HG03095 (cell line): ENCODE measurements around the gene VN1R2.
"Not testable (repeated sequence)": the region's sequence is repeated elsewhere in the genome, so short reads cannot be mapped to it uniquely, and the experiment has no call there.

Source experiments
- ATAC-seq: cut with Tn5 transposase; IDR thresholded peaks from one replicate; pipeline ENCODE4 v1.9.1; 2021; ENCODE audit warnings: moderate library complexity; ENCODE audit not compliant: unreplicated experiment

The VN1R2 gene, protein sequence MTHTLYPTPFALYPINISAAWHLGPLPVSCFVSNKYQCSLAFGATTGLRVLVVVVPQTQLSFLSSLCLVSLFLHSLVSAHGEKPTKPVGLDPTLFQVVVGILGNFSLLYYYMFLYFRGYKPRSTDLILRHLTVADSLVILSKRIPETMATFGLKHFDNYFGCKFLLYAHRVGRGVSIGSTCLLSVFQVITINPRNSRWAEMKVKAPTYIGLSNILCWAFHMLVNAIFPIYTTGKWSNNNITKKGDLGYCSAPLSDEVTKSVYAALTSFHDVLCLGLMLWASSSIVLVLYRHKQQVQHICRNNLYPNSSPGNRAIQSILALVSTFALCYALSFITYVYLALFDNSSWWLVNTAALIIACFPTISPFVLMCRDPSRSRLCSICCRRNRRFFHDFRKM

DNA sequence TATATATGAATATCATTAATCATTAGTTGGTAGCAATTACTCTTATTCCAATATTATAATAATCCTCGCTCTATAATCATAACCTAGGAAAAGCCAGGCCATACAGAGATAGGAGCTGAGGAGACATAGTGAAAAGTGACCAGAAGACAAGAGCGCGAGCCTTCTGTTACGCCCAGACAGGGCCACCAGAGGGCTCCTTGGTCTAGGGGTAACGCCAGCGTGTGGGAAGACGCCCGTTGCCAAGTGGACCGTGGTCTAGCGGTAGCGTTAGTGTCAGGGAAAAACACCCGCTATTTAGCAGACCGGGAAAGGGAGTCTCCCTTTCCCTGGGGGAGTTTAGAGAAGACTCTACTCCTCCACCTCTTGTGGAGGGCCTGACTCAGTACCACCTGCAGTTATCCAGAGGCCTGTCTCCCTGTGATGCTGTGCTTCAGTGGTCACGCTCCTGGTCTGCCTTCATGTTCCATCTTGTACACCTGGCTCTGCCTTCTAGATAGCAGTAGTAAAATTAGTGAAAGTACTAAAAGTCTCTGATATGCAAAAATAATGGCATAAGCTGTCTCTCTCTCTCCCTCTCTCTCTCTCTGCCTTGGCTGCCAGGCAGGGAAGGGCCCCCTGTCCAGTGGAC lies at the start of gene VN1R2:
Gene VN1R2, plus strand, starts transcription at position 578 of the 628 bp plus-strand sequence. CDS start 84 bp downstream, outside the sequence.
- not testable (repeated sequence) for ATAC-seq

DNA sequence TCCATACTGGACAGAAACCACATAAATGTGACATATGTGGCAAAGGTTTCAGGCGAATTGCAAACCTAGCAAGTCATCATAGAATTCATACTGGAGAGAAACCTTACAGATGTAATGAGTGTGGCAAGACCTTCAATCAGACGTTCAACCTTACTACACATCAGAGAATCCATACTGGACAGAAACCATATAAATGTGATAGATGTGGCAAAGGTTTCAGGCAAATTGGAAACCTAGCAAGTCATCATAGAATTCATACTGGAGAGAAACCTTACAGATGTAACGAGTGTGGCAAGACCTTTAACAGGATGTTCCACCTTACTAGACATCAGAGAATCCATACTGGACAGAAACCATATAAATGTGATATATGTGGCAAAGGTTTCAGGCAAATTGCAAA lies 46.5 kb upstream of the VN1R2 start:
- not testable (repeated sequence) for ATAC-seq

DNA sequence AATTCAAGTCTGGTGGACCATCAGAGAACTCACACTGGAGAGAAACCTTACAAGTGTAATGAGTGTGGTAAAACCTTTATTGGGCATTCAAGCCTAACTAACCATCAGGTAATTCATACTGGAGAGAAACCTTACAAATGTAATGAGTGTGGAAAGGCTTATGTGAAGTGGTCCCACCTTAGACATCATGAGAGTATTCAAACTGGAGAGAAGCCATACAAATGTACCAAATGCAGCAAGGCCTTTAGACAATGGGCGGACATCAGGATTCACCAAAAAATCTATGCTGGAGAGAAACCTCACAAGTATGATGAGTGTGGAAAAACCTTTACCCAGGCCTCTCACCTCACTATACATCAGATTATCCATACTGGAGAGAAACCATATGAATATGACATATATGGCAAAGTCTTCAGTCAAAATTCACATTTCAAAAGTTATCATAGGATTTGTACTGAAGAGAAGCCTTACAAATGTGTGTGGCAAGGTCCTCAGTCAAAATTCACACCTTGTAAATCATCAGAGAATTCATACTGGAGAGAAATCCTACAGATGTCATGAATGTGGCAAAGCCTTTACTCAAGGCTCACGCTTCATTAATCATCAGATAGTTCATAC lies 45.3 kb upstream of the VN1R2 start:
- ATAC-seq, result no peak

DNA sequence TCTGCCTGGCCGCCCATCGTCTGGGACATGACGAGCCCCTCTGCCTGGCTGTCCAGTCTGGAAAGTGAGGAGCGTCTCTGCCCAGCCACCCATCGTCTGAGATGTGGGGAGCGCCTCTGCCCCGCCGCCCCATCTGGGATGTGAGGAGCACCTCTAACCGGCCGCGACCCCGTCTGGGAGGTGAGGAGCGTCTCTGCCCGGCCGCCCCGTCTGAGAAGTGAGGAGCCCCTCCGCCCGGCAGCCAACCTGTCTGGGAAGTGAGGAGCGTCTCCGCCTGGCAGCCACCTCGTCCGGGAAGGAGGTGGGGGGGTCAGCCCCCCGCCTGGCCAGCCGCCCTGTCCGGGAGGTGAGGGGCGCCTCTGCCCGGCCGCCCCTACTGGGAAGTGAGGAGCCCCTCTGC lies 35.4 kb upstream of the VN1R2 start:
- not testable (repeated sequence) for ATAC-seq

DNA sequence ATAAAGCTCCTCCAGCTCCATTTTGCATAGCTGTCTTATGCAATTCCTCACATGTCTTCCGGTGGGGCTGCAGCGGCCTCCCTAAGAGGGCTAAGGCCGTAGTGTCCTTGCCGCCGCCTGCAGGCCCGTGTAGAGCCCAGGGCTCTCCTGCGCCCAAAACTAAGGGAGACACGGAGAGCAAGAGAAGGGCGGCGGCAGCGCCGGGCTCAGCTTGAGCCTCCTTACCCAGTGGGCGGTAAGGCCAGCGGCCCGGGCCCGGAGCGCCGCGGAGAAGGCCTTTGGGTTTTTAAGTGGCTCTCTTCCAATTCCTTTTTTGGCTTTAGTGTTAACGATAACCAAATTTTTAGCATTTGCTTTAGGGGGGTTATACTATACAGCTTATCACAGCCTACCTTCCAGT lies 33.5 kb upstream of the VN1R2 start:
- no peak for ATAC-seq

DNA sequence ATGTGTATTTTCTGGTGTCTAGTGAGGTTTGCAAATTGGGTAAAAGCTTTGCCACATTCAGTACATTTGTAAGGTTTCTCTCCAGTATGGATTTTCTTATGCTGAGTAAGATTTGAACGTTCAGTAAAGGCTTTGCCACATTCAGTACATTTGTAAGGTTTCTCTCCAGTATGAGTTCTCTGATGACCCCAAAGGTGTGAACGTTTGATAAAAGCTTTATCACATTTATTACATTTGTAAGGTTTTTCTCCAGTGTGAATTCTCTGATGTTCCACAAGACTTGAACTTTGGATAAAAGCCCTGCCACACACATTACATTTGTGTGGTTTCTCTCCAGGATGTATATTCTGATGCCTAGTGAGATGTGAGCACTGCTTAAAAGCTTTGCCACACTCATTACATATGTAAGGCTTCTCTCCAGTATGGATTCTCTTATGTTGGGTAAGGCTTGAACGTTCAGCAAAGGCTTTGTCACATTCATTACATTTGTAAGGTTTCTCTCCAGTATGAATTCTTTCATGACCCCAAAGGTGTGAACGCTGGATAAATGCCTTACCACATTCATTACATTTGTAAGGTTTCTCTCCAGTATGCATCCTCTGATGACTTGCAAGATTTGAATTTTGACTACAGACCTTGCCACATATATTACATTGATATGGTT lies 20.8 kb upstream of the VN1R2 start:
- ATAC-seq, result no peak

DNA sequence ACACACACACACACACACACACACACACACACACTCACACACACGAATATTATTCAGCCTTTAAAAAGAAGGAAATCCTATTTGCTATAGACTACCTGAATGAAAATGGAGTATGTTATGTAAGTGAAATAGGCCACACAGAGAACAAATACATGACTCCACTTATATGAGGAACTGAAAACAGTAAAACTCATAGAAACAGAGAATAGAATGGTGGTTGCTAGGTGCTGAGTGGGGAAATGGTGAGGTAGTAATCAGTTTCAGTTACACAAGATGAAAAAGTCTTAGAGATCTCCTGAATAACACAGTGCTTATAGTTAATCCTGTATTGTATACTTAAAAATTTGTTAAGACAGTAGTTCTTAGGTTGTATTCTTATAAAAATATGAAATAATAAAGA lies 11.6 kb upstream of the VN1R2 start:
- ATAC-seq, result no peak

DNA sequence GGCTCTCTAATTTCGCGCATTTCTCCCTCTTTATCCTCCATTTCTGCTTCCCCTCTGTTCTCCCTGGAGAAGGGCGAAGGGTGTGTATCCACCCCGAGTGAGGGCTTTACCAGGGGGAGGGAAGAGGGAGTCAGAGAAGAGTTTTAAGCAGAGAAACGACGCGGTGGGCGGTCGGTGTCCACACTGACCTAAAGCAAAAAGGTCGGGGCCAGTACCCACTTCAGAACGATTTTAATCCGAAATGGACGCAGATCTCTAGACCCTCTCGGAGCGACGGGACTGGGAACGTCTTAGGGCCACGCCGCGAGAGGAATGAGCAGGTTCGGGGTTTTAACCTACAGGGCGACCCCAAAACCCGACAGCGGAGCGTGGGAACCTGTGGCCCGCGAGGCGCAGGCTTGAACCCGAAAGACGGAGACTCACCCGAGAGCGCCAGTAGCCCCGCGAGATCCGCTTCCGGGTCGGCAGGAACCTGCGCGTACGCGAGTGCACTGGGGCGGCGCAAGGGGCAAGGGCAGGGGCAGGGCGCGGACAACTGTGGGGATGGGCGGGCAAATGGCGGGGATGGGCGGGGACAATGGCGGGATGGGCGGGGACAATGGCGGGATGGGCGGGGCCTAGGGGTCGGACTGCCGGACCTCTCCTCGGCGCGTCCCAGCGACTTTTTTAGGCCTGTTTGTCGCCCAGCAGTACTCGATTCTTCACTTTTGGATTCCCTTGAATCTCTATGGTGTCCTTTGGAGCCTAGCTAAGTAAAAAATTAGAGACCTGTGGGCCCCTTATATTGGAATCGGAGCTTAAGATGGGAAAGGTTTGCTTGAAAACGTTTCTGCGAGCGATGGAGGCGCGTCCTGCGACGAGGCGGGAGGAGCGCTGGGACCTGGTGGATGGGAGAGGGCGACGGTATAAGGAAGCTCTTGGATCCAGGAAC lies 3.4 kb upstream of the VN1R2 start, which contains the start of gene ZNF677:
Gene ZNF677, minus strand, starts transcription at position 463 of the 931 bp plus-strand sequence. CDS start 3,323 bp downstream, outside the sequence.
- no peak for ATAC-seq

DNA sequence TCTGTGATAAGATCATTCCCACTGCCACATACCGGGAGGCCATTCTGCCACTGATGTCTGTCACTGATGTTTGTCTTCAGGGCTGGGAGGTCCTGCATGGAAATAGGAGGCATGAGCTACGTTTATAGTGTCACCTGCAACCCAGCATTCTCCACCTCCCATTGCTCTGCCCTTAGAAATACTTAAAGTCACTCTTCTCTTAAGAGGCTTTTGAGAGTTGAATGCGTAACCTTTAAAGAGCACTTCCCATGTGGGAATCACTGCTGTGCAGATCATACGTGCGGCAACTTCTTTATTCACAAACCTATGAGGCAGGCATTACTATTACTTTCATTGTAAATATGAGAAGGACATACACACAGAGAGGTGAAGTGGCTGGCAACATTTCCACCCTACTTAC lies 9.5 kb downstream of the VN1R2 start, which contains the start of gene VN1R4:
Gene VN1R4, minus strand, starts transcription at position 101 of the 400 bp plus-strand sequence. Its CDS starts 58 bp downstream, at position 43.
- not testable (repeated sequence) for ATAC-seq

DNA sequence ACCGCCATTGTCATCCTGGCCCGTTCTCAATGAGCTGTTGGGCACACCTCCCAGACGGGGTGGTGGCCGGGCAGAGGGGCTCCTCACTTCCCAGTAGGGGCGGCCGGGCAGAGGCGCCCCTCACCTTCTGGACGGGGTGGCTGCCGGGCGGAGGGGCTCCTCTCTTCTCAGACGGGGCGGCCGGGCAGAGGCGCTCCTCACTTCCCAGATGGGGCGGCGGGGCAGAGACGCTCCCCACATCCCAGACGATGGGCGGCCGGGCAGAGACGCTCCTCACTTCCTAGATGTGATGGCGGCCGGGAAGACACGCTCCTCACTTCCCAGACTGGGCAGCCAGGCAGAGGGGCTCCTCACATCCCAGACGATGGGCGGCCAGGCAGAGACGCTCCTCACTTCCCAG lies 11.8 kb downstream of the VN1R2 start:
- not testable (repeated sequence) for ATAC-seq

DNA sequence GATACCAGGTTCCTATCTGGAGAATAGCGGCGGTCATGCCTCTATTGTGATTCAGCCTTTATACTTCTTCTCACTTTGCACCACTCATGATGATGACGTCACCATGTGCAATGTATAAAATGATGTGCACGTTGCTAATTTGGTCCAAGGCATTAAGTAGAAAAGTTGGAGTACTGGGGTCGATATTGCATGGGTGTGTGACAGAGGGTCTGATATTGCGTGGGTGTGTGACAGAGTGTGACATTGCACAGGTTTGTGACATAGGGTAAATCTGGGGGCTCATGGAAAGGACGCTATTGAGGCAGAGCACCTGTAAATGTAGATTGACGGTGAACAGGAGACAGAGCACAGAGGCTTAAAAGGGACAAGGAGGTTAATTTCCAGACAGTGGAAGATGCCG lies 14.0 kb downstream of the VN1R2 start:
- ATAC-seq, result no peak

DNA sequence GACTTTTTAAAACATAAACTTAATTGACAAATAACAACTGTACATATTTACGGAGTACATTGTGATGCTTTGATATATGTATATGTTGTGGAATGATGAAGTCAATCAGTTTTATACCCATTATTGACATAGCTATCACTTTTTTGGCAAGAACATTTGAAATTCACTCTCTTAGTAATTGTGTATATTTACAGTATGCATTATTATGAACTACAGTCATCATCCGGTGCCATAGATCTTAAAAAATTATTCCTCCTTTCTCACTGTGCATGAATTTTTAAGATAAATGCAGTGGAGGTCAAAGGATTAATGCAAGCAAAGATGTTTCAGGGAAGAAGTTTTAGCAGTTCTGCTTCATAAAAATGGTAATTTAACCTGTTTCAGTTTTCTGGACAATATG lies 17.4 kb downstream of the VN1R2 start:
- no peak for ATAC-seq

DNA sequence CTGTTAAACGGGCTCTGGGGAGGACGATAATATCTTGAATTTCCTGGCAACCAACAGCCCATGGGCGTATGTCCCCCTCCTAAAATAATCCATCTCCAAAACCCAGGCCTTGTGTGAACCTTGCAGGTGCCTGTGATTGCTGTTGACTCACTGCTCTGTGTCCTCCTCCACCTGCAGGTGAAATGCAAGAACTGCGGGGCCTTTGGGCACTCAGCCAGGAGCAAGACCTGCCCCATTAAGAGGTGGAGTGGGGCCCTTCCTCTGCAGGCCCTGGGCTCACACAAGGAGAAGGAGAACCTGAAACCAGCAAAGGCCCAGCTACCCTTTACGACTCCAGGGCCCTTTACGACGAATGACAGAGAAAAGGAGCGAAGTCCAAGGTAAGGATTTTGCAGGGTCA lies 23.9 kb downstream of the VN1R2 start:
- not testable (repeated sequence) for ATAC-seq

DNA sequence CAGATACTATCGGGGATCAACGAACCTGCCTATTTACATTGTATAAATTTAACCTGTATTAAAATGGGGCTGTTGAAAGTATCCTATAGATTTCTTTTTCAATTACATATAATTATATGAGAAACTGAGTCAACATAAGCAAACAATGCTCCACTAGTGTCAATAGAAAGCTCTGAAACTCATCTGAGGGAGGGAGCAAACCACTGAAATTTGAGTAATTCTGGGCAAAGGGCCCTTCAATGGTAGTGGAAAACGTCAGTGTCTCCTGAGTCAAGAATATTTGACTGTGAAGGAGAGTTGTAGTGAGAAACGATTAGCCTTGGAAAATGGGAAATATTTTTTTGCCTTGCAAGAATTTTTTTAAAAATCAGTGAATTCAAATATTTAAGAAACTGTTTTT lies 27.0 kb downstream of the VN1R2 start:
- ATAC-seq, result no peak

DNA sequence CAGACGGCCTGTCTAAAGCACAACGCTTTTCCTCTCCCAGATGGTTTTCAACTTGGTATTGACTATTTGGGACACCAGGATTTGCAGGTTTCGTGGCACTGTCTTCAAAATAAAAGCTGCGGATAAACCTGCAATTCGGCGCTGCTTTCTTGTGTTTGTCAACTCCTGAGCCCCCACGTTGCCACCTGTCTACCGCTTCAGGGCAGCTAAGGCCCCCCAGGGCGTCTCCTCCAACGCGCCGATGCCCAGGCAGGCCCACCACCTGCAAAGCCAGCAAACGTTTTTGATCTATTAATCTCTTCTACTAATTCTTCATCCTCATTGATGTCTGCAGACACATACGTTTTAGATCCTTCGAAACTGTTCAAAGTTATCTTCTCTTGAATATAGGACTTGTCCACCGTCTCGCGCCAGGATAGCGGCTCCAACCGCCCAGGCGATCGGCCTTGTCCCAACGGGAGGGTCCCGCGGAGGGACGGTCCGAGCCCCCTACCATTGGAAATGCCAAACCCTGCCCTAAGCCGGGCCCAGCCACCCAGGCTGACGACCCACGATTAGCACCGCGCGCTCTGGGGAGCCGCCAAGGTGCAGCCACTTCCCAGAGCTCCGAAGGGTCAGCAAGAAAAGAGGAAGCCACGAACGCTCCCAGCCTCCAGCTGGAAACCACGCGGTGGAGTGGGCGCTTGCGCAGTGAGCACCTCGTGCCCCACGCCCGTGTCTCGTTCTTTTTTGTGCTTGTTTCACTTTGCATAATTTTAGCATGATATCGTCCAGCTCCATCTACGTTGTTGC lies 32.9 kb downstream of the VN1R2 start:
- no peak for ATAC-seq

DNA sequence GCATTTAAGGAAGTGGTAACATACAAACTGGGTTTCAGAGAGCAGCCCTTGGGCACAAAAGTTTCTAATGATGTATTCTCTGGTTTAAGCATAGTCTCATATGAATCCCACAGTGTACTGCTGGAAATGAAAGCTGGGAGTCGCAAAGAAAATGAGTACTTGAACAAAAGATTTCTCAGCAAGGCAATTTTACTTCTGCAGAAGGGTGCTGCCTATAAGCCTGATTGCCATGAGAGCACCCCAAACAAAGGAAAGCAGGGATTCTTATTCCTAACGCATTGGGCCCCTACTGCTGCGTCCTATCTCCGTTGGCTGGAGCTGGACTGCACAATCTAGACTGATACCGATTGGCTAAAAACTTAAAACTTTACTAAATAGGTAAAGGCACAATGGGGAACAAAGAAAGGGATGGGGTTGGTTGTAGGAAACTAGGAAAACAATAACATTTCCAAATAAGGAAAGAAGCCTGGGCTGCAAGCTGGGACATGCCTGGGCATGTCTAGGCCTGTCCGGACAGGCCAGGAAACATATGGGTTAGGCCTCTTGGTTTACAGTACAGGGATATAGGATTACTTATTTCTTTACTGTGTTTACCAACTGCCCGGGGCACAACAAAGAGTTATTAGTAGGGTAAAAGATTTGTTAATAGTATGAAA lies 36.8 kb downstream of the VN1R2 start:
- ATAC-seq, result no peak

DNA sequence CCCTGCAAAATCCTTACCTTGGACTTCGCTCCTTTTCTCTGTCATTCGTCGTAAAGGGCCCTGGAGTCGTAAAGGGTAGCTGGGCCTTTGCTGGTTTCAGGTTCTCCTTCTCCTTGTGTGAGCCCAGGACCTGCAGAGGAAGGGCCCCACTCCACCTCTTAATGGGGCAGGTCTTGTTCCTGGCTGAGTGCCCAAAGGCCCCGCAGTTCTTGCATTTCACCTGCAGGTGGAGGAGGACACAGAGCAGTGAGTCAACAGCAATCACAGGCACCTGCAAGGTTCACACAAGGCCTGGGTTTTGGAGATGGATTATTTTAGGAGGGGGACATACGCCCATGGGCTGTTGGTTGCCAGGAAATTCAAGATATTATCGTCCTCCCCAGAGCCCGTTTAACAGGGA lies 43.2 kb downstream of the VN1R2 start:
- not testable (repeated sequence) for ATAC-seq

DNA sequence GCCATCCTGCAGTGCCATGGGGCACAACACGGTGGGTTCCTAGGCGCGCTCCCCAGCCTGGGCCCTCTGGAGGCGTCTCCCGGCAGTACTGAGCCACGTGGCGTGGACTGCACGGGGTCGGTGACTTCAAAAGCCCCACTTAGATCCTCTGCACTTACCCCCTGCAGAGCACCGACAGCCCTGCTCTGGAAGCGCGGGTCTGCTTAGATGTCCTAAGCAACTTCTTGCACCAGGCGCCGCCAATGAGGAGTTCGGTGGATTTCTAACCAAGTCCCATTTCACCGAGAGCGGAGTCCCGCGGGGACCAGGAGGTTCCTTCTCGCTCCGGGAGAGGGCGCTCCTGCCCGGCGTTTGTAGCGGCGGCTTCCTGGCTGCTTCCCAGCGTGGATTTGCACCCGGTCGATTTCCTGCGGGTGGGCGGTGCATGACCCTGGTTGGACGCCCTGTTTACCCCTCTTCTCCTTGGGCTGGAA lies 50.3 kb downstream of the VN1R2 start:
- ATAC-seq, result no peak
